GM21390 (cell line): ENCODE results near the gene MRGPRX1.
"Not testable (repeated sequence)": the region's sequence is repeated elsewhere in the genome, so short reads cannot be mapped to it uniquely, and the experiment has no call there.

ENCODE experiments used
- ATAC-seq: cut with Tn5 transposase; IDR thresholded peaks from one replicate; pipeline ENCODE4 v1.9.1; 2021; ENCODE audit not compliant: unreplicated experiment

The MRGPRX1 gene

DNA sequence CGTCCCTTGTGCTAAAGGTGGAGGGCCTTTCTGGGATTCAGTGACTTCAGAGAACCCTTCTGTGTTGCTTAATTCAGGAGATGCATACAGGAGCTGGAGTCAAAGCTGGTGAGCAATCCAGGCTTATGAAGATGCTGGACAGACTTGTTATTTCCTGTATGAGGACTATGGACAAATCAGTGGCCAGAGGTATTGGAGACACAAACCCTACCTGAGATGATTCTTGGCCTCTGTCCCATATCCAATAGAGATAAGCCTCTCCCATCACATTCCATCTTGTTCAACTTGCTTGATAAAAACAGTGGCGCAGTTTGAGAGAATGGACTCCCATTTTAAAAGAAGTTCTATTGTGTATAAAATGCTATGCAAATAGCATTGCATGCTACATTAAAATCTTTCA is at the start of gene MRGPRX1:
MRGPRX1 (minus strand) TSS at position 101 of the 400 bp plus-strand sequence. CDS start 4,630 bp downstream, outside the sequence.
- no peak for ATAC-seq

DNA sequence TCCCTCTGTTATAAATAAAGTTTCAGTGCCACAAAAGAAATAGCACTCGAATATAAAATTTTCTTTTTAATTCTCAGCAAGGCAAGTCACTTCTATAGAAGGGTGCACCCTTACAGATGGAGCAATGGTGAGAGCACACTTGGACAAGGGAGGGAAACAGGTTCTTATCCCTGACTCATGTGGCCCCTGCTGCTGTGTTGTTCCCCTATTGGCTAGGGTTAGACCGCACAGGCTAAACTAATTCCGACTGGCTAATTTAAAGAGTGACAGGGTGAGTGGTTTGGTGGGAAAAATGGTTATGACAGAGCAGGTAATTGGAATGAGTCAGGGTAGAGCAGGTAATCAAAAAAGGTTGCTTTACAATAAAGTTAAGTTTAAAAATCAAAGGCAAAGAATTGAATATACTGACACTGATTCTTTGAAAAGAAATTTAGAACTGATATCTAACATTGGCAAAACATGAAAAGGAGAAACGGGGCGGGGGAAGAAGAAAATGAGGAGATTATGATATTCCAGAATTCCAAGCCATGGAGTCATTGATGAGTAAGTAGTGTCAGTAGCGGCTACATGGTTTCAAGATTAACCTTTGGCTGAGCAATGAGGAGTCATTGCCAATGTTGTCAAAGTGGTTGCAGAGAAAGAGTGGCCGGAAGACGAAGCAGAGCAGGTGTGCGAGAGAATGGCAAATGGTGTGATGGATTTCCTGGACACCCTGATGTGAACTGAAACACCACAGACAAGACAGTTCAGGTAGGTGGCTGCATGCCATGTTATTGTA is 48.4 kb upstream of the MRGPRX1 start:
- ATAC-seq: no peak

DNA sequence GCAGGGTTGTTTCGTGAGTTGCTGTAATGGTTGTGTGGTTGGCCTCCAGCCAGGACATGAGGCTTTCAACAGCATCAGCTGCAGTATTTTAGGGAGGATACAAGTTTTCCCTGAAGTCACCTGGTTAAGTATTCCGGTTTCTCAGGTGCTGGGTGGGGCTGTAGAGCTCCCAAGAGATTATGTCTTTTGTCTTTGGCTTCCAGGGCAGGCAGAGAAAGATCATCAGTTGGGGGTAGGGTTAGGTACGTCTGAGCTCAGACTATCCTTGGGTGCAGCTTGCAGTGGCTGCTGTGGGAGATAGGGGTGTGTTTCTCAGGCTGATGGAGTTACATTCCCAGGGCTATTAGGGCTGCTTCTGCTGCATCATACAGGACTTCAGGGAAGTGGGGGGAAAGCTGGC is 47.5 kb upstream of the MRGPRX1 start:
- no peak for ATAC-seq

DNA sequence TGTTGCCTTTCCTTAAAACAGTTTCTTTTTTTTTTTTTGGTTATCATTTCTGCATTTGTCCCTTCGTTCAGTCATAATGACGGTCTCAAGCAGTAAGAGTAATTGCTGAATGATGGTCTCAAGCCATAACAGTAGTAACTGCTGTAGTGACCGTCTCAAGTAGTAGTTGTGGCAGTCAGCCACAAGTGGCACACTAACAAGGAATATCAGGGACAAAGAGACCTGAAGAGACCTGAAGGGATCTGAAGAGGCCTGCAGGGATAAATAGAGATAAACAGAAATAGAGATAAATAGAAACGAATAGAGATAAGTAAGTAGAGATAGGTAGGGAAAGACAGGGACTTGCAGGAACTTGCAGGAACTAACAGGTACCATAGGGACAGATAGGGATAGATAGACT is 42.7 kb upstream of the MRGPRX1 start:
- ATAC-seq: no peak

DNA sequence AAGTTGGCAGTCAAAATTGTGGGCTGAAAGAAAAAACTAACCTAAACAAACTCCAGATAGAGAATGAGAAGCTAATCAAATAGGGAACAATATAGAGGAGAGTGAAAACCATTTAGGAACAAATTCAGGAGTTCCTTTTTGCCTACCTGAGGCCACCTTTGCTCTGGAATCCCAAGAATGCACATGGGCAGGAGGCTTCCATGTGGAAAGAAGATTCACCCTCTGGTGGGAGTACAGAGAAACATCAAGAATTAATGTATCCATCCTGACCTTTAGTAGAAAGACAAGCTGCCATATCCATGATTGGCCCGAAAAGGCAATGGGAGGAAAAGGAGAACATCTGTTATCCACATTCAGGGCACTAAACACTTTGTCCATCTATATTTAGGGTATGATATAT is 35.0 kb upstream of the MRGPRX1 start:
- ATAC-seq: no peak

DNA sequence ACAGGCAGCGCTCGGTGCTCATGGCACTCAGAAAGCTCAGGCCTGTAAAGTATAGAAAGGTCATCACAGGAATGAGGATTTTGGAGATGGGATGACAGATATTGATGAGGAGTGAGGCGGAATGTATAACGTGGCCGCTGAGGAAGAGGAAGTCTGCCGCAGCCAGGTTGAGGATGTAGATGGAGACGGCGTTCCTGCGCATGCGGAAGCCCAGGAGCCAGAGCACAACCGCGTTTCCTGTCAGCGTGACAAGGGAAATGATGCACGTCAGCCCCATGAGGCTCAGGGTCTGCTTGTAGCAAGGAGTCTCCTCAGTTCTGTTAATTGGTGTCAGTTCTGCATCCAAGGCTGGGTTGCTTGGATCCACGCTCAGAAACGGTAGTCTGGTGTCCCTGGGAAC is 33.1 kb upstream of the MRGPRX1 start:
- no peak for ATAC-seq

DNA sequence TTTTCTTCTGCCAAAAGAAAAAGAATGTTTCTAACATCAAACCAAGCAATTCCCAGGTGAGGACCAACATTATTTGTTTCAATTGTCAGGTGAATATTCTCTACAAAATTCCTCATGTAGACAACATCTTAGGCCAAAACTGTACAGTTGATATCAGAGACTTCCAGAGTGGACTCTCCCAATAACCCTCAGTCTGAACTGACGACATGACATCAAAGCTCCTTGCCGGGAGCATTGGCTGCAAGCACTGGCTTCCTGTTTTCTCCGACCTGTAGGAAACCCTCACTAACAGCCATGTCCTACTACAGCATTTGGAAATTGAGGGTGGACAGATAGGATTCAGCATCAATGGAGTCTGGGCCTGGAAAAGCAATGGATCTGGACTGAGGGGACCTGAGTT is 30.5 kb upstream of the MRGPRX1 start:
- ATAC-seq: no peak

DNA sequence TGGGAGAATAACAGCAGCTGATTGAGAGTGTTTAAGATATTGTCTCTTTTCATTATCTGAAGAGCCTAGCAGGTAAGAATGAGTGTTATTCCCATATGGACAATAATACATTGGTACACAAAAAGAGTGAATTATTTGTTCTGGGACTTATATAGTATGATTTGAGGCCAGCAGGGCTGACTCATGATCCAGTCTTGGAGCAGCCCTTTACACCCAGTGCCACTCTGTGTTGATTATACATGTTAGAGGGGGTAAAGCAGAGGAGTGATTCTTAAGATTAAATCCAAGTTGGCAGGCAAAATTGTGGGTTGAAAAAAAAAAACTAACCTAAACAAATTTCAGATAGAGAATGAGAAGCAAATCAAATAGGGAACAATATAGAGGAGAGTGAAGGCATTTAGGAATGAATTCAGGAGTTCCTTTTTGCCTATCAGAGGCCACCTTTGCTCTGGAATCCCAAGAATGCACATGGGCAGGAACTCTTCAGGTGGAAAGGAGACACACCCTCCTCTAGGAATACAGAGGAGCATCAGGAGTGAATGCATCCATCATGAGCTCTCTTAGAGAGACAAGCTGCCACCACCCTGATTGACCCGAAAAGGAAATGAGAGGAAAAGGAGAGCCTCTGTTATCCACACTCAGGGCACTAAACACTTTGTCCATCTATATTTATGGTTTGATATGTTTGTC is 19.2 kb upstream of the MRGPRX1 start:
- ATAC-seq: no peak

DNA sequence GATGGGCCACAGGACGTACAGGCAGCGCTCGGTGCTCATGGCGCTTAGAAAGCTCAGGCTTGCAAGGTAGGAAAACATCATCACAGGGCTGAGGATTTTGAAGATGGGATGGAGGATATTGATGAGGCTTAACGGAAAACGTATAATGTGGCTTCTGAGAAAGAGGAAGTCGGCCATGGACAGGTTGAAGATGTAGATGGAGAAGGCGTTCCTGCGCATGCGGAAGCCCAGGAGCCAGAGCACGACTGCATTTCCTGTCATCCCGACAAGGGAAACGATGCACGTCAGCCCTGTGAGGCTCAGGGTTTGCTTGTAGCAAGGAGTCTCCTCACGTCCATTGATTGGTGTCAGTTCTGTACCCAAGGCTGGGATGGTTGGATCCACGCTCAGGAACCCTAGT is 17.4 kb upstream of the MRGPRX1 start:
- no peak for ATAC-seq

DNA sequence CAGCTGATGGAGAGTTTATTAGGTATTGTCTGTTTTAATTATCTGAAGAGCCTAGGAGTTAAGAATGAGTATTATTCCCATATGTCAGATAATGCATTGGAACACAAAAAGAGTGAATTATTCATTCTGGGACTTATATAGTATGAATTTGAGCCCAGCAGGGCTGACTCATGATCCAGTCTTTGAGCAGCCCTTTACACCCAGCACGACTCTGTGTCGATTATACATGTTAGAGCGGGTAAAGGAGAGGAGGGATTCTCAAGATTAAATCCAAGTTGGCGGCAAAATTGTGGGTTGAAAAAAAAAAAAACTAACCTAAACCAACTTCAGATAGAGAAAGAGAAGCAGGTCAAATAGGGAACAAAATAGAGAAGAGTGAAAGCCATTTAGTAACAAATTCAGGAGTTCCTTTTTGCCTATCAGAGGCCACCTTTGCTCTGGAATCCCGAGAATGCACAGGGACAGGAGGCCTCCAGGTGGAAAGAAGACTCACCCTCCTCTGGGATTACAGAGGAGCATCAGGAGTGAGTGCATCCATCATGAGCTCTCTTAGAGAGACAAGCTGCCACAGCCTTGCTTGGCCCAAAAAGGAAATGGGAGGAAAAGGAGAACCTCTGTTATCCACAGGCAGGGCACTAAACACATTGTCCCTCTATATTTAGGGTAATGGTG is 3.1 kb downstream of the MRGPRX1 start:
- ATAC-seq: no peak

DNA sequence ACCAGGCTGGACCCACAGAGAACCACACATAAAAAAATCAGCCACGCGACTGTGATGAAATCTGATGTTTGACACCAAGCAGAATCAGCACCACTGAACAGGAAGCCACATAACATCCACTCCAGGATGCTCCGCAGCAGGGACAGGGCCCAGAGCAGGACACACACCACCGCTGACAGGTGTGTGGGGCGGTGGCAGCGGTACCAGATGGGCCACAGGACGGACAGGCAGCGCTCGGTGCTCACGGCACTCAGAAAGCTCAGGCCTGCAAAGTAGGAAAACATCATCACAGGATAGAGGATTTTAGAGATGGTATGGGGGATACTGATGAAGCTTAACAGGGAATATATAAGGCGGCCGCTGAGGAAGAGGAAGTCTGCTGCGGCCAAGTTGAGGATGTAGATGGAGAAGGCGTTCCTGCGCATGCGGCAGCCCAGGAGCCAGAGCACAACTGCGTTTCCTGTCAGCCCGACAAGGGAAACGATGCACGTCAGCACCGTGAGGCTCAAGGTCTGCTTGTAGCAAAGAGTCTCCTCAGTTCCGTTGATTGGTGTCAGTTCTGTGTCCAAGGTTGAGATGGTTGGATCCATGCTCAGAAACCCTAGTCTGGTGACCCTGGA is 4.9 kb downstream of the MRGPRX1 start:
- ATAC-seq: no peak

DNA sequence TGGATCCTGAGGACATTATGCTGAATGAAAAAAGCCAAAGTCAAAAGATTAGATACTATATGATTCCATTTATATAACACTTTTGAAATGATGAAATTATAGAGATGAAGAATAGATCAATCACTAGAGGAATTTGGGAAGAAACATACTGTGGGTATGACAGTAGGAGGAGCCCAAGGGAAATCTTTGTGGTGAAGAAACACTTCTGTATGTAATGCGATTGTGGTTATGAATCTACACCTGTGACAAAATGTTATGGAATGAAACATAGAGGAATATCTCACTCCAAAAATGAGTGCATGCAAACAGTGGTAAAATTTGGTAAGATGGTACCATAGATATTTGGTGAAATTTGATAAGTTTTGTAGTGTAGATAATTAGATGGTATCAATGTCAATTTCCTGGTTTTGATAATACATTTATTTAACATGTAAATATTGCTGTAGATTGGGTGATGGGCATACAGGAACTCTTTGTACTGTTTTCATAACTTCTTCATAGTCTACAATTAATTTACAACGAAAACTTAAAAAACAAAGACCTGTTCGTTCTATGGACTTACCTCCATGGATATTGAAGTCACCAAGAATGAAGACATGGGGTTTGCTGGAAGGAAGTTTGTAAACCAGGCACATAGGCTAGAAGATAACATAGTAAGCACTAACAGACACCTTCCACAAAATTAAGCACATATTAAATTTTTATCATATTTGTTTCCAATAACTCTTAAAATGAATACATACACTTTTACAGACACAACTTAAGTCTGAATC is 11.5 kb downstream of the MRGPRX1 start:
- no peak for ATAC-seq

DNA sequence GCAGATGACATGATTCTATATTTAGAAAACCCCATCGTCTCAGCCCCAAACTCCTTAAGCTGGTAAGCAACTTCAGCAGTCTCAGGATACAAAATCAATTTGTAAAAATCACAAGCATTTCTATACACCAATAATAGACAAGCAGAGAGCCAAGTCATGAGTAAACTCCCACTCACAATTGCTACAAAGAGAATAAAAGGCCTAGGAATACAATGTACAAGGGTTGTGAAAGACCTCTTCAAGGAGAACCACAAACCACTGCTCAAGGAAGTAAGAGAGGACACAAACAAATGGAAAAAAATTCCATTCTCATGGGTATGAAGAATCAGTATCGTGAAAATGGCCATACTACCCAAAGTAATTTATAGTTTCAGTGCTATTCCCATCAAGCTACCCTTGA is 13.8 kb downstream of the MRGPRX1 start:
- ATAC-seq: not testable (repeated sequence)

DNA sequence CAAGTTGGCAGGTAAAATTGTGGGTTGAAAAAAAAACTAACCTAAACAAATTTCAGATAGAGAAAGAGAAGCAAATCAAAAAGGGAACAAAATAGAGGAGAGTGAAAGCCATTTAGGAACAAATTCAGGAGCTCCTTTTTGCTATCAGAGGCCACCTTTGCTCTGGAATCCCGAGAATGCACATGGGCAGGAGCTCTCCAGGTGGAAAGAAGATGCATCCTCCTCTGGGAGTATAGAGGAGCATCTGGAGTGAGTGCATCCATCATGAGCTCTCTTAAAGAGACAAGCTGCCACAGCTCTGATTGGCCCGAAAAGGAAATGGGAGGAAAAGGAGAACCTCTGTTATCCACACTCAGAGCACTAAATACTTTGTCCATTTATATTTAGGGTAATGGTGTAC is 26.3 kb downstream of the MRGPRX1 start:
- no peak for ATAC-seq

DNA sequence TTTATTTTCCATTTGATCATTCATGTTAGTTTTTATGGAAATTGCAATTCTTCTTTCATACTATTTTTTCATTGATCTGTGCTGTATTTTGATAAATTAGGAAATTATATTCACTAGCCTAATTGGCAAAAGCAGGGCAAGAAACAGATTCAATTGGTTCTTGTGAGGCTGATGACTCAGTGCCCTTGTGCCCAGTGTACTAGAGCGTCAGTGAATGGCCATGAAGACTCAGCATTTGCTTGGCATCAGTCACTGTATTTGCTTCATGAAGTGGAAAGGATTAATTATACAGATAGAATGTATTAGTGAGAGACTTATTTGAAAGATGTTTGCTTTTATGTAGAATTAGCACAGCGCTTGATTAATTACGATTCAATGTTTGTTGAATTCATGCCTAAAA is 31.8 kb downstream of the MRGPRX1 start:
- no peak for ATAC-seq

DNA sequence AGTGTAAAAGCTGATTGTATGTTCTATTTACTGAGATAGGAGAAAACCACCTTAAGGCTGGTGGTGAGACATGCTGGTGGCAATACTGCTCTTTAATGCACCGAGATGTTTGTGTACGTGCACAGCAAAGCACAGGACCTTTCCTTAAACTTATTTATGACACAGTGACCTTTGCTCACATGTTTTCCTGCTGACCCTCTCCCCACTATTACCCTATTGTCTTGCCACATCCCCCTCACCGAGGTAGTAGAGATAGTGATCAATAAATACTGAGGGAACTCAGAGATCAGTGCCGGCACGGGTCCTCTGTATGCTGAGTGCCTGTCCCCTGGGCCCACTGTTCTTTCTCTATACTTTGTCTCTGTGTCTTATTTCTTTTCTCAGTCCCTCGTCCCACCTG is 38.6 kb downstream of the MRGPRX1 start:
- ATAC-seq: not testable (repeated sequence)

DNA sequence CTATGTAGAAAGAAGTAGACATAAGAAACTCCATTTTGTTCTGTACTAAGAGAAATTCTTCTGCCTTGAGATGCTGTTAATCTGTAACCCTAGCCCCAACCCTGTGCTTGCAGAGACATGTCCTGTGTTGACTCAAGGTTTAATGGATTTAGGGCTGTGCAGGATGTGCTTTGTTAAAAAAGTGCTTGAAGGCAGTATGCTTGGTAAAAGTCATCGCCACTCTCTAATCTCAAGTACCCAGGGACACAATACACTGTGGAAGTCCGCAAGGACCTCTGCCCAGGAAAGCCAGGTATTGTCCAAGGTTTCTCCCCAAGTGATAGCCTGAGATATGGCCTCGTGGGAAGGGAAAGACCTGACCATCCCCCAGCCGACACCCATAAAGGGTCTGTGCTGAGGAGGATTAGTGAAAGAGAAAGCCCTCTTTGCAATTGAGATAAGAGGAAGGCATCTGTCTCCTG is 39.0 kb downstream of the MRGPRX1 start:
- ATAC-seq: not testable (repeated sequence)

DNA sequence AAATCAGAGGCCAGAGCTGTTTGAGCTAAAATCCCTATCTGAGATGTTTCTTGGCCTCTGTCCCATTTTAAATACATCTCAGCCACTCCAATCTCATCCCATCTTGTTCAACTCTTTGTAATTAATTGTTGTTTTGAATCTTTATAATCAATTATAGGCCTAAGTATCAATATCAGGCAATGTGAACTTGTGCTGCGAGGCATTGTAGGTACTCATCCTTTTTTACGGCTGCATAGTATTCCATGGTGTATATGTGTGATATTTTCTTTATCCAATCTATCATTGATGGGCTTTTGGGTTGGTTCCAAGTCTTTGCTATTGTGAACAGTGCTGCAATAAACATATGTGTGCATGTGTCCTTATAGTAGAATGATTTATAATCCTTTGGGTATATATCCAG is 47.5 kb downstream of the MRGPRX1 start:
- ATAC-seq: not testable (repeated sequence)

DNA sequence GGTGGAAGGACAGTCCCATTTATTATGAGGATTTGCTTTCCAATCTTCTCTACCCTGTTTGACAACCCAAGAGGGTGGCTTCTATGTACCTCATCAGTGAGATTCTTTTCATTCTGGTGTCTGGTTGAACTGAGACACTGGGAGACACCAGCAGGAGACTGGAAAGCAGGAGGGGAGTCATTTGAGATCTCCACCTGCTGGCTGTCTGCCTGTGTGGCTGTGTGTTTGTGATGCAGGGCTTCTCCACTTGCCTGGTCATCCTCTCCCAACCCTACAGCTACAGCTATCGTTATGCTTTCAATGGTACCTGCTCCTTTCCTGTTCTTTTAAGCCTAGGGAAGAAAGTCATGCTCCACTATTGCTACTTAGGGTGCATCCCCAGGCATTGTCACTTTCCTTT is 48.6 kb downstream of the MRGPRX1 start:
- ATAC-seq: no peak
